Parathyroid adenoma (tissue), 2 donors: ENCODE results near the gene EGLN1.

Experiments
- H2AFZ ChIP-seq: fragments of 300-600 bp; sonication (generic); one replicate; pipeline ENCODE4 v1.7.0; 2017; ENCODE audit warnings: antibody characterized with exemption, mild to moderate bottlenecking
- H3K27ac ChIP-seq: fragments of 300-600 bp; sonication (generic); one replicate; pipeline ENCODE4 v1.7.0; 2017
- H3K27me3 ChIP-seq: fragments of 300-600 bp; sonication (generic); one replicate; pipeline ENCODE4 v1.7.0; 2017; ENCODE audit warnings: low read length; ENCODE audit not compliant: control insufficient read depth, insufficient read depth
- H3K36me3 ChIP-seq: fragments of 300-600 bp; sonication (generic); one replicate; pipeline ENCODE4 v1.7.0; 2017; ENCODE audit warnings: low read length; ENCODE audit not compliant: control insufficient read depth, insufficient read depth
- H3K4me1 ChIP-seq: fragments of 300-600 bp; sonication (generic); one replicate; pipeline ENCODE4 v1.7.0; 2017; ENCODE audit warnings: control low read depth
- H3K4me2 ChIP-seq: fragments of 300-600 bp; sonication (generic); one replicate; pipeline ENCODE4 v1.7.0; 2017; ENCODE audit warnings: low read length
- H3K4me3 ChIP-seq: fragments of 300-600 bp; sonication (generic); one replicate; pipeline ENCODE4 v1.7.0; 2017; ENCODE audit warnings: low read depth, low read length
- H3K79me2 ChIP-seq: fragments of 300-600 bp; sonication (generic); one replicate; pipeline ENCODE4 v1.7.0; 2017; ENCODE audit warnings: control low read depth
- H3K9ac ChIP-seq: fragments of 300-600 bp; sonication (generic); one replicate; pipeline ENCODE4 v1.7.0; 2017; ENCODE audit warnings: mild to moderate bottlenecking
- H3K9me3 ChIP-seq: fragments of 300-600 bp; sonication (generic); one replicate; pipeline ENCODE4 v1.7.0; 2017; ENCODE audit warnings: low read length; ENCODE audit not compliant: control insufficient read depth
- CTCF ChIP-seq: fragments of 300-600 bp; sonication (generic); IDR thresholded peaks from one replicate; pipeline ENCODE4 v1.7.0; 2017; ENCODE audit warnings: antibody characterized with exemption, mild to moderate bottlenecking
- donor health status: primary hyperparathyroidism.

EGLN1 gene

GRCh38 chr1:231421546-231421970, 529 bp downstream of the EGLN1 start:
- TF ChIP-seq CTCF: no peak
- H3K9ac ChIP-seq: peak overlapping the region; percentile 11
- peak overlapping the region; percentile 86 for H3K4me2 ChIP-seq
- H2AFZ ChIP-seq: peak overlapping the region; percentile 81
- H3K9me3 ChIP-seq: no peaks in the 10 kb centered on the region
- no peaks in the 10 kb centered on the region for H3K27me3 ChIP-seq
- no peaks in the 10 kb centered on the region for H3K36me3 ChIP-seq
- H3K79me2 ChIP-seq: peaks cover 15% of the 10 kb centered on the region
- peak overlapping the region; percentile 86 for H3K27ac ChIP-seq
- peak overlapping the region; percentile 69 for H3K4me3 ChIP-seq
- H3K4me1 ChIP-seq: peaks cover 8% of the 10 kb centered on the region

GRCh38 chr1:231420959-231421545, 1.0 kb downstream of the EGLN1 start:
- Histone ChIP-seq H3K79me2 (peaks cover 18% of the 10 kb centered on the region), H3K36me3 (no peaks in the 10 kb centered on the region), H3K27ac (peak overlapping the region; percentile 77), H3K4me3 (peak overlapping the region; percentile 69), H3K4me1 (peaks cover 8% of the 10 kb centered on the region), H2AFZ (peak overlapping the region; percentile 56), H3K27me3 (no peaks in the 10 kb centered on the region), H3K9ac (no peak overlapping the region), H3K9me3 (no peaks in the 10 kb centered on the region), H3K4me2 (peak overlapping the region; percentile 86)
- TF ChIP-seq CTCF: no peak

GRCh38 chr1:231420299-231420958, 1.7 kb downstream of the EGLN1 start:
- H3K27ac ChIP-seq: peak overlapping the region; percentile 77
- peaks cover 23% of the 10 kb centered on the region for H3K79me2 ChIP-seq
- peaks cover 8% of the 10 kb centered on the region for H3K4me1 ChIP-seq
- TF ChIP-seq CTCF: no peak
- no peaks in the 10 kb centered on the region for H3K36me3 ChIP-seq
- no peak overlapping the region for H3K9ac ChIP-seq
- H3K4me3 ChIP-seq: peak overlapping the region; percentile 69
- no peaks in the 10 kb centered on the region for H3K9me3 ChIP-seq
- H3K27me3 ChIP-seq: no peaks in the 10 kb centered on the region
- peak overlapping the region; percentile 86 for H3K4me2 ChIP-seq
- H2AFZ ChIP-seq: peak overlapping the region; percentile 56

- Histone ChIP-seq H3K9ac (no peak overlapping the region), H3K27ac (peak overlapping the region; percentile 77), H3K27me3 (no peaks in the 10 kb centered on the region), H3K4me2 (peak overlapping the region; percentile 86), H3K36me3 (no peaks in the 10 kb centered on the region), H3K9me3 (no peaks in the 10 kb centered on the region), H2AFZ (no peak overlapping the region), H3K4me1 (peaks cover 8% of the 10 kb centered on the region), H3K4me3 (peak overlapping the region; percentile 69), H3K79me2 (peaks cover 27% of the 10 kb centered on the region)
- TF ChIP-seq CTCF: no peak
Observed at GRCh38 chr1:231419738-231420298, 2.3 kb downstream of the EGLN1 start.
